GM12875 (cell line): Measurements from ENCODE around the gene THPO.

Experiments
- H3K4me3 ChIP-seq: one replicate; pipeline ENCODE4 v1.5.1; 2011; ENCODE audit warnings: low read depth, low read length, control low read depth
- TF ChIP-seq, protein P1 (sequence below): IDR thresholded peaks from 2 replicates; pipeline ENCODE4 v1.5.1; 2011; ENCODE audit warnings: low read depth, mild to moderate bottlenecking, control low read depth, inconsistent platforms, low read length, moderate library complexity, borderline replicate concordance; ENCODE audit not compliant: insufficient read depth

THPO gene

DNA sequence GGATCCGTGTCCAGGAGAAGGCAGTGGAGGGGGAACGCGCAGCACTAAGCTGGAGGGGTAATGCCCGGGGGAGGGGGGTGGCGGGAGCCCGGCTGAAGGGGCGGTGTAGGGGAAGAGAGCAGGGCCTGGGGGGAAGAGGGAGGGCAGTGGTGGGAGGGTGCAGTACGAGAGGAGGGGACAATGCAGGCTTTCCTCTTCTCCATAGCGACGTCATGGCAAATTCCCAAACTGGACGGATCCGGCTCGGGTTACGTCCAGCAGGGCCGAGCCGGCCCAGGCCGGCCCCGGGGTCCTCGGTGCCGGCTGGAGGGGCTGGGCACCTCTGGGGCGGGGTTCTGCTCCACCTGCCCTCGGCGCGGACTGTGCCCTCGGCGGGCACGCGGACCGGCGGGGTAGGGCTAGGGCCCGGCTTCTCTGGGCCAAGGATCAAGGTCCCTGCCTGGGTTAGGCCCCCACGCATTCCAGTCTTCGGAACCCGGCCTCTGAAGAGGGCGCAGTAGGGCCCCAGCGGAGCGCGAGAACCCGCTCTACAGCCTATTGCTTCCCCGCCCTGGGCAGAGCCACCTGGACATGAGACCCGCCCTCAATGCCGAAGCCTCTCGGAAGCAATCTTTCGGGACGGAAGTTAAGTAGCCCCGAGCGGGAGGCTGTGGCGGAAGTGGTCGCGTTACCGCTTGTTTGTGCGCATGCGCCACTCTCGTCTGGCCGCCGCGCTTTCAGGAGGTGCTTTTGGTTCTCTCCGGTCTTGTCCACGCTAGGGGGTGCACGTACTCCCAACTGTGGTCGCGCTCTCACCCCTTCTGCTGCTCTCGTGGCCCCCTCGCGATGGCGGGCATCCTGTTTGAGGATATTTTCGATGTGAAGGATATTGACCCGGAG lies 15.1 kb downstream of the THPO start:
- peak overlapping the region; percentile 87 for H3K4me3 ChIP-seq
- TF ChIP-seq, protein P1, sequence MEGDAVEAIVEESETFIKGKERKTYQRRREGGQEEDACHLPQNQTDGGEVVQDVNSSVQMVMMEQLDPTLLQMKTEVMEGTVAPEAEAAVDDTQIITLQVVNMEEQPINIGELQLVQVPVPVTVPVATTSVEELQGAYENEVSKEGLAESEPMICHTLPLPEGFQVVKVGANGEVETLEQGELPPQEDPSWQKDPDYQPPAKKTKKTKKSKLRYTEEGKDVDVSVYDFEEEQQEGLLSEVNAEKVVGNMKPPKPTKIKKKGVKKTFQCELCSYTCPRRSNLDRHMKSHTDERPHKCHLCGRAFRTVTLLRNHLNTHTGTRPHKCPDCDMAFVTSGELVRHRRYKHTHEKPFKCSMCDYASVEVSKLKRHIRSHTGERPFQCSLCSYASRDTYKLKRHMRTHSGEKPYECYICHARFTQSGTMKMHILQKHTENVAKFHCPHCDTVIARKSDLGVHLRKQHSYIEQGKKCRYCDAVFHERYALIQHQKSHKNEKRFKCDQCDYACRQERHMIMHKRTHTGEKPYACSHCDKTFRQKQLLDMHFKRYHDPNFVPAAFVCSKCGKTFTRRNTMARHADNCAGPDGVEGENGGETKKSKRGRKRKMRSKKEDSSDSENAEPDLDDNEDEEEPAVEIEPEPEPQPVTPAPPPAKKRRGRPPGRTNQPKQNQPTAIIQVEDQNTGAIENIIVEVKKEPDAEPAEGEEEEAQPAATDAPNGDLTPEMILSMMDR: peak; percentile 74

DNA sequence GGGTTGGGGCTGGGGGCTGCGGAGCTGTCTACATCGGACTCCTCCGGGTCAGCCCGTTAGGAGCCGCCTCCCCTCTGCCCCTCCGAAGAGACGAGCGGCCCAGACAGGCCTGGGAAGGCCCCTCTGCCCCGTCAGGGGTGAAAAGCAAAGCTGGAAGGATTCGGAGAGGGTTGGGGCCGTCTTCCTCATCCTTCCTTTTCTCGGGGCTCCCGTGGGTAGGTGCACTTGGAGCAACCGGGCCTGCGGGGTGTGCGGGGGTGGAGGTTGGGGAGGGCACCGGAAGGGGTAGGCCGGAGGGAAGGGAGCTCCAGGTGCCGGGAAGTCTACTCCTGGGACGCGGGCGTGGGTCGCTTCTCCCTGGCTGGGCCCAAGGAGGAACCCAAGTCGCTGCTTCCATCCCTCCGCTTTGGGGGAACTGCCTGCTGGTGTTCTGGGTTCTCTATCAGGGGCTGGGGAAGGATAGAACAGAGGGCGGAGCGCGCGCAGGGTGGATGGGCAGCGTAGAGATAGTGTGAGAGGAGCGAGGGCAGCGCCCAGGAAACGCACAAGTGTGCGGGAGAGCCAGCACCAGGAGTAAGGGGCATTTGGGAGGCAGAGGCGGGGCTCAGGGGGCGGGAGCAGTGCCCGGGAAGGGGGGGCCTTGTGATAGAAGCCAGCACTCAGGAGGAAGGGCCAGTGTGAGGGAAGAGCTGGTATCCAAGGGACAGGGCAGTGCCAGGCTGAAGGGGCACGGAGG lies 15.9 kb downstream of the THPO start:
- TF ChIP-seq, protein P1: no peak
- peak overlapping the region; percentile 87 for H3K4me3 ChIP-seq

DNA sequence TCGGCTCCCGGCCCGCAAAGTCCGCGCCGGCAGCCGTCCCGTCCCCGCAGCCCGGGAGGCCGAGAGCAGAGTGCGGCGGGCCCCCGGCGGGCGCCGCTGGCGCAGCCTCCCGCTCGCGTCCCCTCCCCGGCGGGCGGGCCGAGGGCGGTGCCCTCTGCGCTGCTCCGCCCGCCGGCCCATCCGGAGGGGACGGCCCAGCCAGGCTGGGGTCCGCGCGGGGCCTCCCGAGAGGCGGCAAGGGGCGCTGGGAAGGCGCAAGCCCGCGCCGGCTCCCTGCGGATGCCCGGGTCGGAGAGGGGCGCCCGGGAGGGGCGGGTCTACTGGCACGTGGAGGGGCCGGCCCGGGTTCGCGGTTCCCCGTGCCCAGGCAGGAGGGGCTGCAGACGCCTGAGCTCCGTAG lies 16.5 kb downstream of the THPO start, which contains the start of the genes CLCN2 and POLR2H:
TSS of gene CLCN2 (minus strand) at position 74 of the 400 bp plus-strand sequence. CDS start 126 bp downstream, outside the sequence.
TSS of gene POLR2H (plus strand) at position 179 of the 400 bp plus-strand sequence. CDS start 1,783 bp downstream, outside the sequence.
- H3K4me3 ChIP-seq: peak within 1 kb of the TSS; percentile 87
- TF ChIP-seq, protein P1: no peak

DNA sequence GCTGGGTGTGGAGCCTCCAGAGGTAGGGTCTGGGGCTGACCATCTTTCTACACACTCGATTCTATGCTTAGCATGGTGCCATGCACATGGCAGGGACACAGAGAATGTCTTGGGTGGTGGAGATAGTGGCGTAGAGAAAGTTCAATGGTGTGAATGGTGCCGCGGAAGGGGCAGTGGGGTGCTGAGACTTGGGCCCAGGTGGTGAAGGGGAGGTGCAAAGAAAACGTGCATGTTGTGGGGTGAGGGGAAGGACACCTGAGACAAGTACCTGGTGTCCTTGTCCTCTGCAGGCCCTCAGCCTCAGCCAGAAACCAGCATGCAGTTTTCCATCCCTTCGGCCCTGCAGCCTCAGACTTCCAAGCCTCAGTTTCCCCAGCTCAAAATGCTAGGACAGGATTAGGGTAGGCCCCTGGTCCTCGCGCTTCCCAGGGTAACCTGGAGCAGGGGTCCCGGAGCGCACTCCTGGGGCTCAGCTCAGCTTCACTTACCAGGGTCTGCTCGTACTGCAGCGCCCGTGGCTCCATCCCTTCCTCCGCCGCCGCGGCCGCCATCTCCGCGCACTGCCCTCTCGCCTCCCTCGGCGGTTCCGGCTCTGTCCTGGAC lies 17.0 kb downstream of the THPO start:
- peak overlapping the region; percentile 87 for H3K4me3 ChIP-seq
- TF ChIP-seq, protein P1: no peak

DNA sequence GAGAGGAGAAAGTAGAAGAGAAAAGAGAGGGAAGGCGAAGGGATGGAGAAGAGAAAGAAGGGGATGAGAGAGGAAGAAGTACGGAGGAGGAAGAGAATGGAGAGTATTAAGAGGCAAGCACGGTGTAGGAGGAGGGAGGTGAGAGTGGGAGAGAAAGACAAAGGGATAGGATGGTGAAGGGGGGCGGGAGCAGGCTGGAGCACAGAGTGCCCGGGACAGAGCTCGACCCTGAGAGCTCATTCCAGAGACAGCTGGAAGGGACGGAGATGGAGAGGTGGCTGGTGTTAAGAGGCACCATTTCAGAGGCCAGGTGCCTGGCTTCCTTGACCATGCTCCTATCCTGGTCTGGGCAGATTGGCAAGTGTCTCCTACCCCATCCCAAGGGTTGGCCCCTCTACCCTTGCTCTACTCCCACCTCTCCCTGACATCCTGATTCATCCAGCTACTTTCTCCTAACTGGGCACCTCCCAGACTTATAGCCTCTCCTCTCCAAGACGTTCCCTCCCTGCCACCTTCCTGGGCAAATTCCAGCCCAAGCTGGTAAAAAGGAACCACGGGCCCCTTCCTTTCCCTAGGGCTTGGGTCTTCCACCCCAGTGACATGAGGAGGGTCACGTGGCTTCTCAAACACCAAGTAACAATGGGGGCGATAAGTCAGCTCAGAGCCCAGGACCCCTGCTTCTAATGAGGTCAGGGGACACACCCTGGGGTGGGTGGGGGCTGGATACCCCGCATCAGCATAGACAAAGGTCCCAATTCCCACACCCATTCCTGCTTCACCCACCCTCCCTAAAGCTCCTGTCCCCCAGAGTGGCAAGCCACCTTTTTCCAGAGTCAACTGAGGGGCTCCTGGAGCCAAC lies 17.7 kb downstream of the THPO start:
- TF ChIP-seq, protein P1: no peak
- H3K4me3 ChIP-seq: no peak overlapping the region

DNA sequence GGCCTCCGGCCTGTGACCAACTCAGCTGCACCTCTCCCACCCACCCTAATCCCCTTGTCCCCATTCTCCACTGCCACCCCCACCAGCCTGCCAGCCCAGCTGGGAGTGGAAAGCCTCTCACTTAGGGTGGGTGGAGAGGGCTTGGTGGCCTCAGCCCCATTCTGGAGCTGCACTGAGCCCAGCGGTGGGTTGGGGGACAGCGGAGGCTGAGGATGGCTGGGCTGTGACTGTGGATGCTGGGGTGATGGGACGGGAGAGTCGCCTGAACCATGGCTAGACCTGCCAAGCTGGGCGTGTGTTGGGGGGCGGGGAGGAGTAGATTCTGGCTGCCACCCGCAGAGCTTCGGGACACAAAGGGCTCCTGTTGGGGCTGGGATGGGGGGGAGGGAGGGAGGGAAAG lies 18.4 kb downstream of the THPO start:
- TF ChIP-seq, protein P1: no peak
- no peak overlapping the region for H3K4me3 ChIP-seq
